Ramos (cell line): ENCODE data around the gene MDC1.

ENCODE experiments used
- in situ Hi-C: fragments of 300-500 bp; cut with MboI; formaldehyde crosslinking; loops from one replicate; pipeline ENCODE4 v1.14.3; 2022; ENCODE audit warnings: low sequenced_read_pairs; ENCODE audit not compliant: unreplicated experiment

MDC1 gene

DNA sequence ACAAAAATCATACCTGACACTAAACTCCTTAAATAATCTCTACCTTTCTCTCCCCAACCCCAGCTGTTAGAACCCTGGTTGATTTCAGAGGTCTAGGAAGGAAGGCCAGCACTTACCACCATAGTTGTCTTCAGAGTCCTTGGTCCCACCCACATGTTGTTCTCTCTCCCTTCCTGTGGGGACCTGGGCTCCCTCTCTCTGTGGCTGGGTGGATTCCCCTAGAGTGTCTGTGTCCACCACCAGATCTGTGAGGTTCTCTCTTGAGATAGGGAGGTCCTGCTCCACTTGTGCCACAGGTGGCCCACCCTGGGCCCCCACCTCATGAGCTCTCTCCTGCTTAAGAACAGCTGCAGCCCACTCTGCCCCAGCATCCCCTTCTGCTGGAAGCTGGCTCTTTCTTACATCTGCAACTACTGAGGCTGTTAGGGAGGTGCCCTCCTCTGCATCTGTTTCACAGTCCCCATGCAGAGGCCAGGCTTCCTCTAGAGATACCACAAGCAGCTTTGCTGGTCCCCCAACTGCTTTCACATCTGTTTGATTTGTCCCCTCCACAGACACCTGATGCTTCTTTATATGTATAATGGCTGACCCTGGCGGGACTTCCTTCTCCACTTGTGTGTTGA, 5.2 kb downstream of the MDC1 start:
- in situ Hi-C loops, result no loop called here

DNA sequence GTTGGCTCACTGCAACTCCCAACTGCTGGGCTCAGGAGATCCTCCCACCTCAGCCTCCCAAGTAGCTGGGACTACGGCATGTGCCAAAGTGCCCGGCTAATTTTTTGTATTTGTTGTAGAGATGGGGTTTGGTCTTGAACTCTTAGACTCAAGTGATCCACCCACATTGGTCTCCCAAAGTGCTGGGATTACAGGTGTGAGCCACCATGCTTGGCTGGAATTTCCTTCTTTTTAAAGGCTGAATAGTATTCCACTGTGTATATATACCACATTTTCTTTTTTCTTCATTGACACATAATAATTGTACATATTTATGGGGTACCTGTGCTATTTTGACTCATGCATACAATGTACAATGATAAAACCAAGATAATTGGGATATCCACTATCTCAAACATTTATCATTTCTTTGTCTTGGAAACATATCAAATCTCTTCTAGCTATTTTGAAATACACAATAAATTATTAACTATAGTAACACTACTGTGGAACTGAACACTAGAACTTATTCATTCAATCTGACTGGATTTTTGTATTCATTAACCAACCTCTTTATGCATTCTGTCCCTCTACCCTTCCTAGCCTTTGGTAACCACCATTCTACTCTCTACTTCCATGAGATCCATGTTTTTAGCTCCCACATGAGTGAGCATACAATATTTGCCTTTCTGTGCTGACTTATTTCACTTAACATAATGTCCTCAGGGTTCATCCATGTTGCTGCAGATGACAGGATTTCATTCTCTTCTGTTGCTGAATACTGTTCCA, 7.8 kb downstream of the MDC1 start:
- in situ Hi-C loops, result no loop called here

DNA sequence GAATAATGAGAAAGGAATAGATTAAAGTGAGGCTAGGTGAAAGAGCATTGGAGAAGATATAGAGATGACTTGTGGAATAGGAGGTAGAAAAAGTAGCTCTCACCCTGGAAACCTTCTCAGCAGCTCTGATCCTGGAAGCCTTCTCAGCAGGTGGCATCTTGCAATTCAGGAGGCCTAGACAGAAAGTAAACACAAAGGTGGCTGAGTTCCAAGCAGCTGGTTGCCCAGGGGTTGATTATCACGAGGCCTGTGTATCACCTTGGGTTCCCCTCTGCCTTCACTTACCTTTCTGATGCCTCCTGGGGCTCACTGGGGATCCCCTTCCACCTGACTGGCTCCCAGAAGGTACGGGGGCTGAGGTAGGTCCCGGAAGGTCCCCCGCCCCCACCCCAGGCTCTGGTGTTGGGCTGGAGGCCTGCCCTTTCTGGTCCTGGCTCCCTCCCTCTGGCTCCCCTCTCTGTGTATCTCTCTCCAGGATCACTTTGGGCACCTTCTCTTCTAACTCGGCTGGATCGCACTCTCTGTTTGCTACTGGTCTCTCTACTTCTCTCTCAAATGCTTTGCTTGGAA, 9.7 kb downstream of the MDC1 start:
- in situ Hi-C loops, result no loop called here

DNA sequence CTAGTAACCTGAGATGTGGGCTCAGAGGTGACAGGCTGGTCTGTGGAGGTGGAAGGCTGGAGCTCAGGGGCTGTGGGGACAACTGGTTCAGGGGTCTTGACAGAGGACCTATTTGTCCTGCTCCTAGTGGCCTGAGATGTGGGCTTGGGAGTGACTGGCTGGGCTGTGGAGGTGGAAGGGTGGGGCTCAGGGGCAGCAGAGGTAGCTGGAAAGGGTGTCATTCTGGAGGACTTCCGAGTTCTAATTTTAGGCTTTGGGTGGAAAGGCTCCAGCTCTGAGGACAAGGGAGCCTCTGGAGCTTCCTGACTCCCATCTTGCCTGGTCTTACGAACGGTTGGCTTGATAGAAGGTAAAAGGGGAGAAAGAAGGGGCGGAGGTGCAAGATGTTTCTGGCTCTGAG, 11.5 kb downstream of the MDC1 start:
- in situ Hi-C loops, result no loop called here

DNA sequence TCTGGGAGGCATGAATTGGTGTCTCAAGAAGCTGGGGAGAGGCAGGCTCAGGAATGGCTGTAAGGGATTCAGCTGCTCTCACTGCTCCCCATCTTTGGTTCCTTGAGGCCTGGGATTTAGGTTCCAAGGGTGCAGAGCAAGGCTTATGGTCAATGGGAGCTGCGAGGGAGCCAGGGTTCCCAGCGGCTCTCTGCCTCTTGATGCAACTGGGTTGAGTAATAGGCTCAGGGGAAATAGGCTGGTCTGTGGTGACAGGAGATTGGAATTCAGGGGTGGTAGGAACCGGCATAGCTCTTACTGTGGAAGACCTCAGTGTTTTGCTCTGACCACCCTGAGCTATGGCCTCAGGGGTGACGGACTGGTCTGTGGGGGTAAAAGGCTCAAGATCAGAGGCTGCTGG, 13.3 kb downstream of the MDC1 start:
- in situ Hi-C loops, result no loop called here

DNA sequence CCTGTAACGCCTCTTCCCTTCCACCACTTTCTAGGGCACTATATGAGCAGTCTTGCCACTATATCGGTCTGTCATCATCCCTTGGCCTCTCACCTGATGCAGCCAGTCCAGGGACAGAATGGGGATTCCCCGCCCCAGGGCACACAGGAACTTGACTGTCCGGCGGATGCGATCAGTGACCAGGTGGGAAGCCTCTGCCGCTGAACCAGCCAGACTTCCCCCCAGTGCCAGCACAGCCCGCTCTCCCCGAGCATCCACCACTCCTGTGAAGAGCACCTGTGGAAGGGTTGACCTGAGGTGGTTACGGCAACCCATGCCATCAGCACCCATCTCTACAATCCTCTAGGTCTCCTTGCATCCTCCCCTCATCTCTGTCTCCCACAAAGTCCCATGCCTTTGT, 14.1 kb downstream of the MDC1 start:
- in situ Hi-C loops, result no loop called here

DNA sequence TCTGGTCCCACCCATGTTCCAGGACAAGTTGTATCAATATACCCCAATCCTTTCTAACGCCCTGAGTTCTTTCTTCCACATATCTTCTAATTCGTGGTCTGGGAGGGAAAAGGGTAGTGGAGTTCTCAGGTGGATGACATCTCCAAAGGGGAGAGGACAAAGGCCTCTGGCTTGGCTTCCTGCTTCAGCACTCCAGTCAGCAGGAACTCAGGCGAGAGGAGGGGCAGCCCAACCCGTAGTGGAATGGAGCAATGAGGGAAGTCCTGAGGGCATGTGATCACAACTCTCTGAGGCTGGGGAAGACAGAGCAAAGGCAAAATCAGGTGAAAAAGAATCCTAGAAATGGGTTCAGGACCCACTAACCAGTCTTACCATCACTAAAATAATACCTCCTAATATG, 16.7 kb downstream of the MDC1 start:
- in situ Hi-C loops, result no loop called here

DNA sequence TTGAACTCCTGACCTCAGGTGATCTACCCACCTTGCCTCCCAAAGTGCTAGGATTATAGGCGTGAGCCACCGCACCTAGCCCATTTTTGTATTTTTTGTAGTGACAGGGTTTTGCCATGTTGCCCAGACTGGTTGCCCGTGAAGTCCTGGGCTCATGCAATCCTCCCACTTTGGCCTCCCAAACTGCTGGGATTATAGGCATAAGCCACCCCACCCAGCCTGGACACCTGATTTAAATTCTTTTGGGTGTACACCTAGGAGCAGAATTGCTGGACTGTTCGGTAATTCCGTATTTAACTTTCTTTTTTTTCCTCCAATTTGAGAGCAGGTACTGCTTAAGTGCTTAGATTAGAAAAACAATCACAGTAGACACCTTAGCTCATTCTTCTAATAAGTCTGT, 20.6 kb downstream of the MDC1 start:
- in situ Hi-C loops, result no loop called here

DNA sequence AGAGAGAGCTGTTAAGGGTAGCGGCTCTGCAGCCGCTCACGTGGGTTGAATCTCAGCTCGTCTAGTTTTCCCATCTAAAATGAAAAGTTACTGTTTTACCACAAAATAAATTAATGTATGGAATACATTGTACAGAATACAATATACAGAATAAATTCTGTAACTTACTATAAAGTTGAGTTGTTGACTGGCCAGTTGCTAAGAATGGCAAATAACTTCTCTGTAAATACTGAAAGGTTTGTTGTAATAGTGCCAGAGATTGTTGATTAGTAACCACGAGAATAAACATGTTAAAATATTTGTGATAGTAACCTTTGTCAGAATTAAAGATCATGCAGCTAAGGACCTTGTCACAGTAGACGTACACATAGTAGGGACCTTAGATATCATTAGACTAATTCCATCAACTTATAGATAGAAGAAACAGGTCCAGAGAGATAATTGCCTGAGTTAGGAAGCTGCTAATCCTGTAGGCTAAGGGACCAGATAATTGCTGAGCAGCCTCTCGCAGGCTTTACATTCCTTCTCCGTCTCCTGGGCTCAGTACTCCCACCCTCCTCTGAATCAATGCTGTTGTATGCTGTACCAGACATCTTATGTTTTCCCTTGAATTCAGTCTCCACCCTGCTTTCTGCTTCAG, 25.8 kb downstream of the MDC1 start:
- in situ Hi-C loops, result no loop called here

DNA sequence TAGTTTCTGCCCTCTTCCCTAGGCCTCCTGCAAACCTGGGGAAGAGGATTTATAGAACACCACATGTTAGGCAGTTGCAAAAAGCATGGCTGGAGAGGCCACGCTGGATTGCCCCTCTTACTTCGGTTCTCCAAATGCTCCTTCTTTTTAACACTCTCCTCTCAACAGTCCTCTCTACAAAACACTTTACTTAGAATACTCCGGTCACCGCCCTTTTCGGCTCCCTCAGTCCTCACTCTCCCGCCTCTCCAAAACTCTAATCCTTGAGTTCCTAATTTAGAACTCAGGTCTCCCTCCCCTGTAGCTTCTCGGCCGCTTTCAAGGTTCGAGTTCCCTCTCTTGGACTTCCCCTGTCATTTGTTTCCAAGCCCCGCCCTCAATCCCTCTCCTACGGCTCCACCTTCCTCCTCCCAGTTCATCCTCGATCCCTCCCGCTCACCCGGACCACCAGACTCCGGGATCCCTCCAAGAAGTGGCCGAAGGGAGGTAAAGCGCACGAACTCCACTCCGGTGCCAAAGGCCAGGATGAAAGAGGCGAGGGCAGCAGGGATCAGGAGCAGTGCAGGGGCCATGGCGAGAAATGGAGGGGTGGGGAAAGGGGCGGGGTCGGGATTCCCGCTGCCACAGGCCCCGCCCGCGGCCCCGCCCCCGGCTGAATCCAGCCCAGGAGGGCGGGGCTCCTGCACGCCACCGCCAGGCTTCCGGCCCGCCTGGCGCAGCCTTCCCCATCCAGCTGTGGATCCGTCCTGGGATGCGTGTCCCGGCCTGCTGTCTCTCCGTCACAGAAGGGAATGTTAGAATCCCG, 26.5 kb downstream of the MDC1 start, which contains the start of gene NRM:
TSS of gene NRM (minus strand) at position 582 of the 805 bp plus-strand sequence. CDS start at position 572, 10 bp downstream.
- in situ Hi-C loops, result no loop called here

DNA sequence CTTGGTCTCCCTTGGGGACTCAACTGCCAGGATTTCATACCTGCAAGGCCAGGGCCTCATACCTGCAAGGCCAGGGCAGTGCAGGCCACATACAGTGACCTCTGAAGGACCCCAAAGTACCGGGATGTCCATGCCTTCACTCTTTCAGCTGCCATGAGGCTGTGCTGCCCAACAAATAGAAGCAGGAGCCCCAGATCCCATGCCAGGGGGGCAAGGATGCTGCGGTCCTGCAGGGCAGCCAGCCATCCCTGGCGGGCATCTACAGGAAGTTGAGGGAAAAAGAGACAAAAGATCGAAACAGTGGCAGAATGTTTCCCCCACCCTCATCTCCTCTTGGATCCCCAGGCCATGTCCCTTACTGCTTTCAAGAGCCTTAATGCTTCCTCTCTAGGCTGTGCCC, 27.1 kb downstream of the MDC1 start:
- in situ Hi-C loops, result no loop called here

DNA sequence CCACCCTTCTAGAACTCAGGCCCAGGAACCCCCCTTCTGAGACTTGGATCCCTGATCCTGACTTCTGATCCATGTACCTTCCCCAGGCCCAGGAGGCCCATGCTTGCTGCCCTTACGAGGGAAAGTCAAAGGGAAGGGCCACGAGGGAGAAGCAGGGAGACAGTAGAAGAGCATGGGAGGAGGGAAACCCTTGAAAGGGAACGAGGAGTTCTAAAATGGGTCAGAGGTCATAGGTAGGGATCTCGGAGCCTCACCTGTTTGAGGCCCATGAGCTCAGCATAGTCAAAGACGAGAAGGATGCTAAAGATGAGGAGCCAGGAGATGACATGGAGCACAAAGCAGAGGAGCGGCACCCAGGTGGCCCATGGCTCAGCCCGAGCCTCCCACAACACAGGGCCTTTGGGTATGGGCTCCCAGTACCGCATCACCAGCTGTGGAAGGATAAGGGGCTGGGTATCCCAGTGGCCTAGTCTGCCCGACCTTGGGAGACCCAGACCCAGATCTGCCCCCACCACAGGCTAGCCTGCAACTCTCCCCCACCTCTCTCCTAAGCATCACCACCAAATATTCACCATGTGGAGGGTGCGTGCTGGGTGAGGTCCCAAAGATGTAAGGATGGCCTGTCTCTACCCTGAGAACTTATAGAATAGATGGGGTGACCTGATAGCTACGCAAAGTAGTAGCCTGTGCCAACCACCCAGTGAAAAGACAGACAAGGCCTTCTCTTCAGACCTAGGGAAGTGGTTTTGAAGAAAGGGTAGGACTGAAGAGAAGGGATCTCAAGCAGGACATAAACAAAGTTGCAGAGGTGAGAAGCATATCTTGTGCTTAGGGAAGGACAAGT, 27.8 kb downstream of the MDC1 start:
- in situ Hi-C loops, result no loop called here

DNA sequence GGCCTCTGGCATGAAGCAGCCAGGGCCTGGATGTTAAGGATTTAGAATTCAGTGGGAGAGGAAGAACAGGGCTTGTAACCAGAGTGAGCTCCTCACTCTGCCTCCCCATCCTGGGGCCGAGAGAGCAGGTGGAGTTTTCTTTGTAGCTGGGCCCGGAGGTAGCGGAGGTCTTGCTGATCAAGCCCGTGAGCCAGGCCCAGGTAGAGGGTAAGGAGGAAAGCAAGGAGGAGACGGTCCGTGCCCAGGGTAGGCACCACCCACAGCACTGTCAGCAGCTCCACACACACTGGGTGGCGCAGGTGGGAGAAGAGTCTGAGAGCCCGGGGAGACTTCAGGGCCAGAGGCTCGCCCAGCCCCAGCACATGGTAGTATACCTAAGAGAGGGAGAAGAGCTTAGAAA, 28.5 kb downstream of the MDC1 start:
- in situ Hi-C loops, result no loop called here

DNA sequence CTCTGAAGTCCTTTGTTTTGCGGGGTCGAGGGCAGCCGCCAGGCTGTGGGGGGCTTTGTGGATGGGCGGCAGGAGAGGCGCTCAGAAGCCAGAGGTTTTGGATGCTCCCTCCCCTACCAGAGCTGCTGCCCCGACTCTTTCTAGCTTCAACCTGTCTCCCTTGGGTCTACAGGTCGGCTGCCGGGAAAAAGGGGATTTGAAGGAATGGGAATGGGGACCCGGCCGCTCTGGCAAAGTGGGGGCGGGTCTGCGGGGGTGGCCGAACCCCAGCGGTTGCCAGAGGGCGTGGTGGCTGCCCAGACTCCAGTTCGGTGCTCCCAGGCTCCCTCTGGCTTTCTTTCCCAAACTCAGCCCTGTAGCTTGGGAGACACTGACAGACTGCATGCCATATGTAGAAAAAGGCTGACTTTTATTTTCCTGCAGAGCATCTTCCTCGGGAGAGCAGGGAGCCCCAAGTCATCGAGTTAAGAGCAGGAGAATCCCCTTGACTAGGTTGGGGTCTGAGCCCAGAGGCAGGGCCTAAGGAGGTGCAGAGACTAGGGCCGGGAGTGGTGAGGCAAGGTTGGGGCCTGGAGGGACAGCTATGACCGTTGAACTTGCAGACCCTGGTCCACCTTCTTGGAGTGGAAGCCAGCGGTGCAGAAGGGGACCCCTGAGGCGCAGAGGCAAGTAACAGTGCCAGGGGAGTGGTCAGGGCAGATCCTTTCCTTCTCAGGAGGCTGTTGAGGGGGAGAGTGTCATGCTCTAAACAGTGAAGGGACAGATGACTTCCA, 29.2 kb downstream of the MDC1 start:
- in situ Hi-C loops, result no loop called here

DNA sequence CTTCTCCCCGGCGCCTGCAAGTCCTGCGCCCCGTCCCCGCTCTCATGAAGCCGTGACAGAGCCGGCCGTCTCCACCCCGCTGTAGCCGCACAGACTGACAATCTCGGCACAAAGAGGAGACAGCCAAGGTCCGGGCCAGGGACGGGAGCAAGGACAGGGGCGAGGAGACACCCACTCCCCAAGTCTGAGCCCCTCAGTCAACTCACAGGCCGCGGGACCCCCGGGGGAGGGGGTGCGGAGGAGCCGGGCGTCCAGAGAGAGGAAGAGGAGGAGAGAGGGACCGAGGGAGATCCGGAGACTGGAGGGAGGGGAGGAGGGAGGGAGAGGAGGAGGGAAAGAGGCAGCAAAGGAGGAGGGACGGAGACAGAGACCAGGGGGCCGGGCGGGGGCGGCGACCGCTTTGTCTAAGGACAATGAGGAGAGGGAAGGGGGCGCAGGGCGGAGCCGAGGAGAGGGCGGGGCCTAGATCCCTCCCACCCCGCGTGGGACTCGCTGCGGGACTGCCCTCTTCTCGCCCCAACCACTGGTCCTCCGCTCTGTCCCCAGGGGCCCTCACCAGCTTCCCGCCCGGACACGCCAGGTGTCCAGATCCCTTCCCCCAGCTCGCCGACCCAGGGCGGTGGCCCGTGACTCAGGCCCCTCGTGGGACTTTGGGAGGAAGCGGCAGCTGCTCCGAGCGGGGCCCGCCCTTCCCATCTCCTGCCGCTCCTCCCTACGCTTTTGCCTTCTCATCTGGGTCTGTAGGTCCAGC, 30.0 kb downstream of the MDC1 start:
- in situ Hi-C loops, result no loop called here

DNA sequence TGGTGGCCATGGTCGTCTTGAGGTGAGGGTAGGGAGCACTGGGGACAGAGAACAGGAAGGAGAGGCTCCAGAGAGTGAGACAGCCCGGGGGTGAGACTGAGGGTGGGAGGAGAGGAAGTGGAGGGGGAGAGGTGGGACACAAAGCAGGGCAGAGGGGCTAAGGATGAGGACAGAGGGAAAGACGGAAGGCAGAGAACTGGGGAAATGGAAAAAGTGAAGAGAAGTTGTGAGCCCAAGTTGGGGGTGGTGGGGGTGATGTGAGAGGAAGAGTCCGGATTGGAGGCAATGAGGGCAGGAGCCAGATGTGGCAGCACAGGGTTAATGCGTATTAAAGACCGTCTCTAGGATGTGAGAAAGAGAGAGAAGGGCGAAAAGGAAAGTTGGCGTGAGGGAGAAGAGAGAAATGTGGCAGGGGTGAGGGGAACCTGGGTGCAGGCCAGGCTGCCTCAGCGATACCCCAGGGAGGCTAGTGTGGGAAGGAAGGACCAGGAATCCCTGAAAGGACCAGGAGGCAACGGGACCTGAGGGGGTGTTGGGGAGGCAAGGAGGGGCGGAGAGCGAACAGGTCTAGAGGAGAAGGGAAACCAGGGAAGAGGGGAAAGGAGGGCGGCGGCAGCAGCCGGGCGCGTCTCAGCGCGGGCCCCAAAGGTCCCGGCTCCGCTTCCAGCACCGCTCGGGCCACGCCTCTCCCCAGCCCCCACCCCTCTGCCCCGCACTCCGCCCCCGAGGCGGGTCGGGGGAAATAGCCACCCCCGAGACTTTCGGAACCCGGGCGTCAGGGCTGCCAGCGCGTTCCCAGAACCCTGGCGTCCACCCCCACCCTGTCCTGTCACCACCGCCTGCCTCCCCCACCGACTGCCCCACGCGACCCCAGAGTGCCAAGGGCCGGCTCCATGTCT, 30.8 kb downstream of the MDC1 start, which contains the start of gene PPP1R18:
TSS of gene PPP1R18 (minus strand) at position 637 of the 899 bp plus-strand sequence. CDS start at position 10, 627 bp downstream.
- in situ Hi-C loops, result no loop called here
